Mesenchymal stem cell (in vitro differentiated cells and primary cell): Measurements from ENCODE around the gene S100A13.
A peak's percentile ranks its signal among the peaks of the same experiment; 100 is the strongest.

Experiments
- DNase-seq: peaks from one replicate; pipeline ENCODE4 v3.0.0-alpha.2; 2013
- H2AFZ ChIP-seq: one replicate; pipeline ENCODE4 v1.6.1; 2013; ENCODE audit warnings: low read depth, mild to moderate bottlenecking, control low read depth, inconsistent platforms, low read length, moderate library complexity
- H2AK5ac ChIP-seq: 2 replicates; pipeline ENCODE4 v1.6.1; 2013; ENCODE audit warnings: low read length, moderate library complexity, mild to moderate bottlenecking, inconsistent platforms; ENCODE audit not compliant: severe bottlenecking
- H2BK120ac ChIP-seq: one replicate; pipeline ENCODE4 v1.6.1; 2013; ENCODE audit warnings: low read depth, mild to moderate bottlenecking, inconsistent platforms, low read length, moderate library complexity
- H2BK12ac ChIP-seq, 2 experiments: one replicate each; pipeline ENCODE4 v1.6.1; 2013; ENCODE audit warnings: inconsistent platforms in 2 of 2, low read length in 2 of 2, mild to moderate bottlenecking in 2 of 2, moderate library complexity in 2 of 2, control low read depth in 1 of 2
- H2BK15ac ChIP-seq: one replicate; pipeline ENCODE4 v1.6.1; 2013; ENCODE audit warnings: mild to moderate bottlenecking, low read depth, inconsistent platforms; ENCODE audit not compliant: poor library complexity, severe bottlenecking
- H2BK5ac ChIP-seq: 2 replicates; pipeline ENCODE4 v1.6.1; 2013; ENCODE audit warnings: low read depth, mild to moderate bottlenecking, low read length, control low read depth, inconsistent platforms; ENCODE audit not compliant: poor library complexity, severe bottlenecking
- H3K14ac ChIP-seq, 2 experiments: one replicate each; pipeline ENCODE4 v1.6.1; 2013; ENCODE audit warnings: inconsistent platforms in 2 of 2, low read length in 2 of 2, control low read depth in 1 of 2, mild to moderate bottlenecking in 1 of 2, moderate library complexity in 1 of 2
- H3K18ac ChIP-seq, 2 experiments: one replicate each; pipeline ENCODE4 v1.6.1; 2013; ENCODE audit warnings: inconsistent platforms in 2 of 2, low read length in 2 of 2, control low read depth in 1 of 2, low read depth in 1 of 2, mild to moderate bottlenecking in 1 of 2
- H3K23ac ChIP-seq, 2 experiments: one replicate each; pipeline ENCODE4 v1.6.1; 2013; ENCODE audit warnings: inconsistent platforms in 2 of 2, low read length in 2 of 2, mild to moderate bottlenecking in 2 of 2, moderate library complexity in 2 of 2, control low read depth in 1 of 2
- H3K27ac ChIP-seq: 2 replicates; pipeline ENCODE4 v1.5.1; 2013; ENCODE audit warnings: mild to moderate bottlenecking, moderate library complexity, low read length, control low read depth, inconsistent platforms; ENCODE audit not compliant: poor library complexity, severe bottlenecking
- H3K27me3 ChIP-seq, 2 experiments: 2 replicates each; pipeline versions ENCODE4 v1.6.1 to v1.7.0; 2013; ENCODE audit warnings: low read length in 2 of 2, mild to moderate bottlenecking in 2 of 2, moderate library complexity in 2 of 2, control low read depth in 1 of 2, inconsistent platforms in 1 of 2; ENCODE audit not compliant: control insufficient read depth in 1 of 2, insufficient read depth in 1 of 2
- H3K36me3 ChIP-seq, 2 experiments: 2 replicates each; pipeline versions ENCODE4 v1.6.1 to v1.7.0; 2013; ENCODE audit warnings: low read length in 2 of 2, control low read depth in 1 of 2, inconsistent platforms in 1 of 2, low read depth in 1 of 2, mild to moderate bottlenecking in 1 of 2; ENCODE audit not compliant: insufficient read depth in 2 of 2, control insufficient read depth in 1 of 2
- H3K4ac ChIP-seq, 2 experiments: one replicate each; pipeline ENCODE4 v1.6.1; 2013; ENCODE audit warnings: inconsistent platforms in 2 of 2, low read length in 2 of 2, mild to moderate bottlenecking in 2 of 2, moderate library complexity in 2 of 2, control low read depth in 1 of 2, low read depth in 1 of 2
- H3K4me1 ChIP-seq: 2 replicates; pipeline ENCODE4 v1.6.1; 2013; ENCODE audit warnings: low read depth, low read length, control low read depth; ENCODE audit not compliant: control insufficient read depth, insufficient read depth
- H3K4me2 ChIP-seq: 2 replicates; pipeline ENCODE4 v1.6.1; 2013; ENCODE audit warnings: low read length, mild to moderate bottlenecking, inconsistent platforms; ENCODE audit not compliant: poor library complexity, severe bottlenecking
- H3K4me3 ChIP-seq, 2 experiments: 2 replicates each; pipeline versions ENCODE4 v1.5.1 to v1.7.0; 2013; ENCODE audit warnings: low read length in 2 of 2, mild to moderate bottlenecking in 2 of 2, control low read depth in 1 of 2, low read depth in 1 of 2; ENCODE audit not compliant: insufficient read depth in 1 of 2
- H3K79me1 ChIP-seq: replicated peaks from 2 replicates; pipeline ENCODE4 v1.6.1; 2013; ENCODE audit warnings: mild to moderate bottlenecking, control low read depth, low read length, inconsistent platforms; ENCODE audit not compliant: poor library complexity, severe bottlenecking
- H3K9ac ChIP-seq: 2 replicates; pipeline ENCODE4 v1.7.0; 2013; ENCODE audit warnings: mild to moderate bottlenecking, low read length, moderate library complexity
- H3K9me3 ChIP-seq: 2 replicates; pipeline ENCODE4 v1.7.0; 2013; ENCODE audit warnings: mild to moderate bottlenecking, low read length; ENCODE audit not compliant: control insufficient read depth
- H4K8ac ChIP-seq: one replicate; pipeline ENCODE4 v1.6.1; 2013; ENCODE audit warnings: inconsistent platforms, mild to moderate bottlenecking, low read length, moderate library complexity
- H4K91ac ChIP-seq: one replicate; pipeline ENCODE4 v1.6.1; 2013; ENCODE audit warnings: mild to moderate bottlenecking, low read length, inconsistent platforms
- WGBS: methylation state at CpG from one replicate; pipeline ENCODE4 v1.1.7; 2013; ENCODE audit warnings: mixed read lengths; 5-methylcytosine and 5-hydroxymethylcytosine counted together

The S100A13 gene

DNA sequence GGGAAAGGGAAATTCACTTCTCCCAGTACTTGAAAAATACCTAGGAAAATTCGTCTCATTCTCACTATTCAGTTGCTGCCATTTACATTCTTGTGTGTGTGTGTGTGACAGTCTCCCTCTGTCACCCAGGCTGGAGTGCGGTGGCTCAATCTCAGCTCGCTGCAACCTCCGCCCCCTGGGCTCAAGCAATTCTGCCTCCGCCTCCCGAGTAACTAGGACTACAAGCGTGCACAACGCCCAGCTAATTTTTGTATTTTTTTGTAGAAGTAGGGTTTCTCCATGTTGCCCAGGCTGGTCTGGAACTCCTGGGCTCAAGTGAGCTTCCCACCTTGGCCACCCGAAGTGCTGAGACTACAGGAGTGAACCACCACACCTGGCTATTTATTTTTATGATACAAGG lies 32.4 kb upstream of the S100A13 start:
- DNase-seq = no peak
- peaks cover 6% of the 10 kb centered on the region for H3K4me1 ChIP-seq
- H2AFZ ChIP-seq = no peak overlapping the region
- H3K4ac ChIP-seq = no peak overlapping the region
- peak overlapping the region in 1 of 2 experiments; percentile 98 for H3K4me3 ChIP-seq
- 95% methylated on average over 9 of the region's 9 CpGs for WGBS
- no peak overlapping the region for H3K27ac ChIP-seq
- H2BK120ac ChIP-seq = no peak overlapping the region
- no peak overlapping the region for H2BK12ac ChIP-seq
- no peak overlapping the region for H4K8ac ChIP-seq
- peaks cover 24 to 45% of the 10 kb centered on the region in 2 experiments for H3K36me3 ChIP-seq
- H3K79me1 ChIP-seq = peaks cover 4% of the 10 kb centered on the region
- no peak overlapping the region for H3K18ac ChIP-seq
- H3K9me3 ChIP-seq = no peaks in the 10 kb centered on the region
- no peak overlapping the region for H2BK15ac ChIP-seq
- H3K9ac ChIP-seq = peak overlapping the region; percentile 95
- peak overlapping the region; percentile 57 for H3K4me2 ChIP-seq
- H4K91ac ChIP-seq = no peak overlapping the region
- H3K14ac ChIP-seq = no peak overlapping the region
- H2BK5ac ChIP-seq = no peak overlapping the region
- H2AK5ac ChIP-seq = no peak overlapping the region
- no peak overlapping the region for H3K23ac ChIP-seq
- H3K27me3 ChIP-seq = no peaks in the 10 kb centered on the region

DNA sequence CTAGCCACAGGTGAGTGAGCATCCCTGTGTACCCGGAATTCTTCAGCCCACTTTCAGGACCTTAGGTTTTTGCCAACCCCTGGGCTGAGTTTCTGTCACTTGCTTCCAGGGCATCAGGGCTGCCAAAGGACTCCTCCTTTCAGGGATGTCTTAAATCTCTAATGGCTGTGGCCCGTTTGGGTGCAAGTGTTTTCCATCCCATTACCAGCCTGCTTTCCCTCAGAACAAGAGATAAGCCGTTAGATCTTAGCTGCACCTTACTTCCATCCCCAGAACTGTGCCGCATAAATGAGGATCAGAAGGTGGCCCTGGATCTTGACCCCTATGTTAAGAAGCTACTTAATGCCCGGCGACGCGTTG lies 31.9 kb upstream of the S100A13 start:
- peak overlapping the region; percentile 18 for H4K91ac ChIP-seq
- H3K79me1 ChIP-seq = peaks cover 4% of the 10 kb centered on the region
- no peaks in the 10 kb centered on the region for H3K9me3 ChIP-seq
- no peak overlapping the region for H2AFZ ChIP-seq
- peak overlapping the region; percentile 57 for H3K4me2 ChIP-seq
- H2BK5ac ChIP-seq = peak overlapping the region; percentile 99
- no peak overlapping the region for H4K8ac ChIP-seq
- no peak overlapping the region for H3K23ac ChIP-seq
- H3K4ac ChIP-seq = peak overlapping the region in 1 of 2 experiments; percentile 20
- H2BK120ac ChIP-seq = no peak overlapping the region
- H3K18ac ChIP-seq = no peak overlapping the region
- H3K27me3 ChIP-seq = no peaks in the 10 kb centered on the region
- H3K4me1 ChIP-seq = peaks cover 6% of the 10 kb centered on the region
- H3K9ac ChIP-seq = peak overlapping the region; percentile 95
- H2AK5ac ChIP-seq = no peak overlapping the region
- peak overlapping the region; percentile 42 for H3K27ac ChIP-seq
- peak overlapping the region in 1 of 2 experiments; percentile 8 for H3K14ac ChIP-seq
- no peak overlapping the region for H2BK15ac ChIP-seq
- H2BK12ac ChIP-seq = no peak overlapping the region
- no peak for DNase-seq
- H3K4me3 ChIP-seq = peak overlapping the region; percentile 94 to 98
- WGBS = 61% methylated on average over 8 of the region's 8 CpGs
- H3K36me3 ChIP-seq = peaks cover 19 to 40% of the 10 kb centered on the region in 2 experiments

DNA sequence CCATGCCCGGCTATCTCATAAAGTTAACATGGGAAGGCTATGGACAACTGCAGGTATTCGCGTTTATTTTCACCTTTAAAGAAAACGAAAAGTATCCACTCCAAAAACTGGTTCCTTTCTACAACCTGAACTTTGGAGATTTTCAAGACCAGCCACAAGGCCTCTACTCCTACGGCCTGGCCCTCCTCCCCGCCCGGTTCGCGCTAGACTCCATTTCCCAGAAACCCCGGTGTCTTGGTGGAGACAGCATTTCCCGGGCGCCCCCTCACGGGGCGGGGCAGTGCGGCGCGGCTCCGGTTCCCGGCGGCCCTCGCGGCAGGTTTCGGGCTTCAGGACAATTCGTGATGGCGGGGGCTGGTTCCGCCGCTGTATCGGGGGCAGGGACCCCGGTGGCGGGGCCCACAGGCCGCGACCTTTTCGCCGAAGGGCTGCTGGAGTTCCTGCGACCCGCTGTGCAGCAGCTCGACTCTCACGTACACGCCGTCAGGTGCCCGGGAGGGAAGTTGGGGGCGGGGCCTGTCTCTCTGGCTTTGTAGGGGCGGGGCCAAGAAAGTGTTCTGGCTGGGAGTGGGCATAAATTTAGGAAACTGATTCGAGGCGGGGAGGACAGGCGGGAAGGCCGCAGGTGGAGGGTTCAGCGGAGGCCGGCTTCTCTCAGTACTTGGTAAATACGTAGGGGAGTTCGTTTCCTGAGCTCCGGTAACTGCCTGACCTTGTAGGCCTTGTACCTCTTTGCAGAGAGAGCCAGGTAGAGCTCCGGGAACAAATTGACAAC lies 31.3 kb upstream of the S100A13 start, which contains the start of gene SNAPIN:
TSS of gene SNAPIN (plus strand) at position 304 of the 775 bp plus-strand sequence. CDS start at position 345, 41 bp downstream.
- Histone ChIP-seq H2BK5ac (peak within 1 kb of the TSS; percentile 99), H3K4me1 (peaks cover 6% of the 10 kb centered on the region)
- 3% methylated on average over 53 of the region's 53 CpGs for WGBS

DNA sequence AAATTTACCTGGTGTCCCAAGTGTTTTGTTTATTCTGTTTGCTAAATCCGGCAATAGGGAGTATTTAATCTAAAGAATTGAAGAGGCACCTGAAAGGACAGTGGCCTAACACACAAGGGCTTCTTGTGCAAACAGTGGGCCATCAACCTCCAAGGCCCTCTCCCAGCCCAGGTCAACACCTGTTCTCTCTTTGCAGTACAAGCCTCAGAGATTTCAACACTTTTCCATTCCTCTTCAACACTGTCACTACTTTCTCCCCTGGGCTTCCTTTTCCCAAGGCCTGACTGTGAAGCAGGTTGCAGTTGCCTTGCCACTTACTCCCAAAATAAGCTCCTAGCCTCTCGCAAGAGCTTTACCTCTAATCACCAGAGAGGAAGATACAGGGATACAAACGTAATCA lies 28.0 kb upstream of the S100A13 start:
- no peak for DNase-seq
- Histone ChIP-seq H3K36me3 (peaks cover 3% of the 10 kb centered on the region in 2 experiments), H3K18ac (no peak overlapping the region), H3K27me3 (no peaks in the 10 kb centered on the region), H3K4me3 (no peak overlapping the region), H2BK12ac (no peak overlapping the region), H4K91ac (no peak overlapping the region), H3K4me1 (peaks cover 8% of the 10 kb centered on the region), H2AFZ (no peak overlapping the region), H2BK15ac (no peak overlapping the region), H3K4ac (no peak overlapping the region), H3K4me2 (no peak overlapping the region), H3K79me1 (no peaks in the 10 kb centered on the region), H3K9ac (no peak overlapping the region), H3K9me3 (no peaks in the 10 kb centered on the region), H2AK5ac (no peak overlapping the region), H2BK5ac (no peak overlapping the region), H4K8ac (no peak overlapping the region), H3K27ac (no peak overlapping the region), H3K23ac (no peak overlapping the region), H3K14ac (no peak overlapping the region), H2BK120ac (no peak overlapping the region)
- 100% methylated on average over 2 of the region's 3 CpGs for WGBS

More for the DNA sequence above, 31.3 kb upstream of the S100A13 start, which contains the start of gene SNAPIN:
- Histone ChIP-seq H2BK12ac (peak within 1 kb of the TSS in 1 of 2 experiments; percentile 80), H2BK15ac (peak within 1 kb of the TSS; percentile 100), H3K4ac (peak within 1 kb of the TSS; percentile 49 to 73), H2AFZ (peak within 1 kb of the TSS; percentile 100), H3K4me2 (peak within 1 kb of the TSS; percentile 57), H3K27me3 (no peaks in the 10 kb centered on the region), H4K8ac (peak within 1 kb of the TSS; percentile 93), H3K4me3 (peak within 1 kb of the TSS; percentile 94 to 98), H2BK120ac (peak within 1 kb of the TSS; percentile 56), H2AK5ac (peak within 1 kb of the TSS; percentile 94), H3K36me3 (peaks cover 19 to 35% of the 10 kb centered on the region in 2 experiments), H3K79me1 (peaks cover 4% of the 10 kb centered on the region), H3K9me3 (no peaks in the 10 kb centered on the region), H3K14ac (peak within 1 kb of the TSS in 1 of 2 experiments; percentile 28), H3K9ac (peak within 1 kb of the TSS; percentile 95), H3K23ac (no peak within 1 kb of the TSS), H4K91ac (peak within 1 kb of the TSS; percentile 60), H3K27ac (peak within 1 kb of the TSS; percentile 50), H3K18ac (peak within 1 kb of the TSS; percentile 80 to 99)
- peak; percentile 88 for DNase-seq
